Tibial nerve (tissue), 4 donors: ENCODE data around the gene RBM20. TPM values are rescaled to one million over a fixed set of nuclear protein-coding genes. Genes with fewer than 3 reads are reported as not detected.

Experiments used
- DNase-seq, 2 donors: peaks; one replicate each; pipeline ENCODE4 v3.0.0-alpha.2; 2019; ENCODE audit warnings: low spot score in 2 of 2
- H3K27ac ChIP-seq, 4 donors: fragments of 200-600 bp; sonication (generic) in 3 of 4; one replicate each; pipeline ENCODE4 v1.5.1; 2017 to 2019; ENCODE audit warnings: mild to moderate bottlenecking in 1 of 4
- H3K27me3 ChIP-seq, 2 donors: fragments of 200-600 bp; sonication (generic) in 1 of 2; one replicate each; pipeline versions ENCODE4 v1.5.1 to v1.6.0; 2017 to 2019
- H3K36me3 ChIP-seq, 3 donors: fragments of 200-600 bp; sonication (generic); one replicate each; pipeline ENCODE4 v1.5.1; 2018 to 2019
- H3K4me1 ChIP-seq, 4 donors: fragments of 200-600 bp; sonication (generic) in 3 of 4; one replicate each; pipeline ENCODE4 v1.5.1; 2017 to 2019
- H3K4me3 ChIP-seq, 4 donors: fragments of 200-600 bp; sonication (generic) in 3 of 4; one replicate each; pipeline ENCODE4 v1.5.1; 2017 to 2019; ENCODE audit warnings: mild to moderate bottlenecking in 1 of 4, moderate library complexity in 1 of 4
- H3K9me3 ChIP-seq, 4 donors: fragments of 200-600 bp; sonication (generic) in 3 of 4; one replicate each; pipeline ENCODE4 v1.5.1; 2017 to 2019
- CTCF ChIP-seq, 5 experiments: fragments of 200-600 bp in 3 of 5; fragments of 450-650 bp in 2 of 5; sonication (generic) in 3 of 5; IDR thresholded peaks; one replicate each; pipeline ENCODE4 v1.5.1; 2016 to 2019; ENCODE audit warnings: antibody characterized with exemption in 5 of 5, mild to moderate bottlenecking in 3 of 5, moderate library complexity in 2 of 5
- EP300 ChIP-seq, 2 donors: sonication (generic); formaldehyde crosslinking; IDR thresholded peaks; one replicate each; pipeline ENCODE4 v1.6.1; 2017; ENCODE audit warnings: antibody characterized with exemption in 2 of 2, mild to moderate bottlenecking in 1 of 2
- POLR2A ChIP-seq, 2 donors: fragments of 450-650 bp; IDR thresholded peaks; one replicate each; pipeline ENCODE4 v1.6.1; 2017; ENCODE audit warnings: antibody characterized with exemption in 2 of 2, mild to moderate bottlenecking in 2 of 2, moderate library complexity in 2 of 2
- WGBS, 2 donors: methylation state at CpG; one replicate each; pipeline ENCODE4 v1.1.5; 2018; 5-methylcytosine and 5-hydroxymethylcytosine counted together
- total RNA-seq, 4 donors: library from RNA; depleted of rRNA; stranded (reverse); fragments of >200 nt; gene quantifications; one replicate each; pipeline ENCODE4 v1.1.0, GENCODE V29; 2016

The RBM20 gene
- total RNA-seq, 4 donors from 2014 or later = 1.3 to 8.7 (median 2.7) TPM

DNA sequence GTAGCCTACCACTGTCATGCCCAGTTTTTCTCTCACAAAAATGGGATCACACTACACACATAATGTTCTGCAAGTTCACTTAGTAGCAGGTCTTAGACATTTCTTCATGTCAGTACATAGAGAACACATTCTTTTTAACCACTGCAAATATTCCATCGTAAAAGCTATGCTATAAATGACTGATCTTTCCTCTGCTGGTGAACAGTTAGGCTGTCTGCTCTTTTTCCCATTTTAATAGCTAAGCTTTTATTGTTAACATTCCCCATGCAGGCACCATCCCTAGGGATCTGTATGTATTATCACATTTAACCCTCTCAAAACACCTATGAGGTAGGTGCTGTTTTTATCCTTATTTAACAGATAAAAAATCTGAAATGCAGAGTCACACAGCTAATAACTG, 181.4 kb downstream of the RBM20 start:
- TF ChIP-seq CTCF (IDR thresholded peaks at IDR 0.05) (no peak), EP300 (IDR thresholded peaks at IDR 0.05) (no peak), POLR2A (IDR thresholded peaks at IDR 0.05) (no peak)
- Histone ChIP-seq H3K36me3 (no peaks in the 10 kb centered on the region), H3K27me3 (no peaks in the 10 kb centered on the region), H3K4me3 (no peak overlapping the region), H3K4me1 (peaks cover 0 to 36% (median 0%) of the 10 kb centered on the region in 4 donors), H3K27ac (no peak overlapping the region), H3K9me3 (no peaks in the 10 kb centered on the region)
- no peak for DNase-seq
- WGBS, 2 donors = 55 to 65% methylated on average over 1 of the region's 1 CpG

DNA sequence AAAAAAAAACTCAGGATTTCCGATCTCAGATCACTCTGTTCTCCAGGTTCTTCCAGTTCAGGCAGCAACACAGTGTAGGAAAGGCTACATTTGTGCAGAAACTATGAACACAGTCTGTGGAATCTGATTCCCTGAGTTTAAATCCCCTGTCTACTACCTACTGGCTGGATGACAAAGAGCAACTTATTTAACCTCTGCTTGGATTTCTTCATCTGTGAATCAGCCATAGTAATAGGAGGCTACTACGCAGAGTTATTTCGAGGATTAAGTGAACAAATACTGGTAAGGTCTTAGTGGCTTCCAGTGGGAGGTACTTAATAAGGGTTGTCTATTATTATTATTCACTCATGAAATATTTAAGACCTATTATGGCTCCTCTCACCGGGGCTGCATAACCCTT, 183.3 kb downstream of the RBM20 start:
- WGBS, 2 donors = 52 to 62% methylated on average over 4 of the region's 4 CpGs
- Histone ChIP-seq H3K9me3 (no peaks in the 10 kb centered on the region), H3K36me3 (no peaks in the 10 kb centered on the region), H3K4me3 (no peak overlapping the region), H3K4me1 (peaks cover 0 to 18% (median 0%) of the 10 kb centered on the region in 4 donors), H3K27me3 (no peaks in the 10 kb centered on the region), H3K27ac (no peak overlapping the region)
- no peak for DNase-seq
- TF ChIP-seq POLR2A (IDR thresholded peaks at IDR 0.05) (no peak), CTCF (IDR thresholded peaks at IDR 0.05) (no peak), EP300 (IDR thresholded peaks at IDR 0.05) (no peak)

DNA sequence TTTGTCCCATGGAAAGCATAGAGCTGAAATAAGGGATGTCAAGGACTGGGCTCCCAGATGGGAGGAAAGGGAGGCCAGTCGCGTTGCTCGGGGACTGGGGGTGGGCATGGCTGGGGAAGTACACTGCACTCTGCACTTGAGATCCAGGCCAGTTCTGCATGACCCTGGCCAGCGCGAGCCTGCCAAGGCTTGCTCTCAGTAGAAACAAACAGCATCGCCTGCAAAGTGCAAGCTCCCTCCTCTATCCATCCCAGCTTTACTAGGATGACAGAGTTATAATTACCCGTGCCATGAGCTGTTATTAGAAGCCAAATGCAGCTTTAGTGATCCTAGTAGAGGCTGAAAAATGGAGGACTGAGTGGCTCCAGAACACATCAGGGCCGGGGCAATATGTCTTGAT, 183.7 kb downstream of the RBM20 start:
- no peak overlapping the region for H3K27ac ChIP-seq
- no peak overlapping the region for H3K4me3 ChIP-seq
- H3K4me1 ChIP-seq = peaks cover 0 to 14% (median 0%) of the 10 kb centered on the region in 4 donors
- H3K36me3 ChIP-seq = no peaks in the 10 kb centered on the region
- 70 to 73% methylated on average over 8 of the region's 8 CpGs for WGBS, 2 donors
- H3K27me3 ChIP-seq = no peaks in the 10 kb centered on the region
- H3K9me3 ChIP-seq = no peaks in the 10 kb centered on the region
- TF ChIP-seq EP300 (IDR thresholded peaks at IDR 0.05) = no peak
- TF ChIP-seq CTCF (IDR thresholded peaks at IDR 0.05) = no peak
- no peak for TF ChIP-seq POLR2A (IDR thresholded peaks at IDR 0.05)
- no peak for DNase-seq

- 42 to 79% methylated on average over 2 of the region's 2 CpGs for WGBS, 2 donors
- no peak for TF ChIP-seq CTCF (IDR thresholded peaks at IDR 0.05)
- no peak for TF ChIP-seq EP300 (IDR thresholded peaks at IDR 0.05)
- no peak for TF ChIP-seq POLR2A (IDR thresholded peaks at IDR 0.05)
- Histone ChIP-seq H3K27ac (no peak overlapping the region), H3K36me3 (no peaks in the 10 kb centered on the region), H3K4me1 (peaks cover 0 to 11% (median 0%) of the 10 kb centered on the region in 4 donors), H3K9me3 (no peaks in the 10 kb centered on the region), H3K4me3 (no peak overlapping the region), H3K27me3 (no peaks in the 10 kb centered on the region)
- no peak for DNase-seq
These were observed 184.4 kb downstream of the RBM20 start for GRCh38 chr10:110828525-110828924.

GRCh38 chr10:110829721-110830410, 185.7 kb downstream of the RBM20 start:
- H3K4me1 ChIP-seq = peaks cover 0 to 18% (median 1%) of the 10 kb centered on the region in 4 donors
- no peak for DNase-seq
- H3K27me3 ChIP-seq = no peaks in the 10 kb centered on the region
- TF ChIP-seq CTCF (IDR thresholded peaks at IDR 0.05) (no peak), POLR2A (IDR thresholded peaks at IDR 0.05) (no peak), EP300 (IDR thresholded peaks at IDR 0.05) (no peak)
- no peak overlapping the region for H3K4me3 ChIP-seq
- H3K27ac ChIP-seq = no peak overlapping the region
- 86 to 87% methylated on average over 11 of the region's 11 CpGs for WGBS, 2 donors
- no peaks in the 10 kb centered on the region for H3K9me3 ChIP-seq
- no peaks in the 10 kb centered on the region for H3K36me3 ChIP-seq
